NOMO-1 treated with DMSO at 0.1 percent for 48 hours (cell line): ENCODE results near the gene COG3.

ENCODE experiments used
- DNase-seq: peaks from one replicate; lab custom pipeline; 2025; ENCODE audit not compliant: unreplicated experiment; lab: John Stamatoyannopoulos, UW

The COG3 gene

GRCh38 chr13:45500492-45501174 lies 35.9 kb downstream of the COG3 start:
- no peak for DNase-seq

GRCh38 chr13:45501175-45501526 lies 36.4 kb downstream of the COG3 start:
- DNase-seq, result no peak

GRCh38 chr13:45503658-45504057 lies 38.9 kb downstream of the COG3 start:
- DNase-seq, result no peak

GRCh38 chr13:45506811-45507210 lies 42.1 kb downstream of the COG3 start:
- DNase-seq, result no peak

- no peak for DNase-seq
Measured at GRCh38 chr13:45508776-45509175, 44.0 kb downstream of the COG3 start.

- DNase-seq, result no peak
Measured at GRCh38 chr13:45510672-45511071, 45.9 kb downstream of the COG3 start.

GRCh38 chr13:45511310-45512097 lies 46.8 kb downstream of the COG3 start:
- DNase-seq, result peak; percentile 63

- no peak for DNase-seq
Measured at GRCh38 chr13:45512098-45512496, 47.4 kb downstream of the COG3 start.

GRCh38 chr13:45516757-45517156 lies 52.0 kb downstream of the COG3 start:
- no peak for DNase-seq

- DNase-seq, result no peak
Measured at GRCh38 chr13:45518525-45519245, 53.9 kb downstream of the COG3 start.

GRCh38 chr13:45519493-45519892 lies 54.8 kb downstream of the COG3 start:
- peak; percentile 73 for DNase-seq

- DNase-seq, result peak; percentile 85
Measured at GRCh38 chr13:45521297-45521696, 56.6 kb downstream of the COG3 start.

- no peak for DNase-seq
Measured at GRCh38 chr13:45522571-45522970, 57.8 kb downstream of the COG3 start.

GRCh38 chr13:45527699-45528462 lies 63.1 kb downstream of the COG3 start:
- DNase-seq, result no peak

- DNase-seq, result no peak
Measured at GRCh38 chr13:45529758-45530157, 65.0 kb downstream of the COG3 start.

GRCh38 chr13:45534604-45535003 lies 69.9 kb downstream of the COG3 start:
- DNase-seq, result no peak

- DNase-seq, result no peak
Measured at GRCh38 chr13:45536224-45536623, 71.5 kb downstream of the COG3 start.

GRCh38 chr13:45537516-45537915 lies 72.8 kb downstream of the COG3 start:
- no peak for DNase-seq

- no peak for DNase-seq
Measured at GRCh38 chr13:45538382-45538781, 73.6 kb downstream of the COG3 start.

- DNase-seq, result no peak
Measured at GRCh38 chr13:45540195-45540594, 75.5 kb downstream of the COG3 start.

- DNase-seq, result no peak
Measured at GRCh38 chr13:45540864-45541263, 76.1 kb downstream of the COG3 start.
